ENCODE measurements around the gene IL7R. TPM values are rescaled to one million over a fixed set of nuclear protein-coding genes. Genes with fewer than 3 reads are reported as not detected.
"Not testable (repeated sequence)": the region's sequence is repeated elsewhere in the genome, so short reads cannot be mapped to it uniquely, and the experiment has no call there.

The IL7R gene
- total RNA-seq, 2 donors from 2014 or later = 860 to 1,128 TPM

DNA sequence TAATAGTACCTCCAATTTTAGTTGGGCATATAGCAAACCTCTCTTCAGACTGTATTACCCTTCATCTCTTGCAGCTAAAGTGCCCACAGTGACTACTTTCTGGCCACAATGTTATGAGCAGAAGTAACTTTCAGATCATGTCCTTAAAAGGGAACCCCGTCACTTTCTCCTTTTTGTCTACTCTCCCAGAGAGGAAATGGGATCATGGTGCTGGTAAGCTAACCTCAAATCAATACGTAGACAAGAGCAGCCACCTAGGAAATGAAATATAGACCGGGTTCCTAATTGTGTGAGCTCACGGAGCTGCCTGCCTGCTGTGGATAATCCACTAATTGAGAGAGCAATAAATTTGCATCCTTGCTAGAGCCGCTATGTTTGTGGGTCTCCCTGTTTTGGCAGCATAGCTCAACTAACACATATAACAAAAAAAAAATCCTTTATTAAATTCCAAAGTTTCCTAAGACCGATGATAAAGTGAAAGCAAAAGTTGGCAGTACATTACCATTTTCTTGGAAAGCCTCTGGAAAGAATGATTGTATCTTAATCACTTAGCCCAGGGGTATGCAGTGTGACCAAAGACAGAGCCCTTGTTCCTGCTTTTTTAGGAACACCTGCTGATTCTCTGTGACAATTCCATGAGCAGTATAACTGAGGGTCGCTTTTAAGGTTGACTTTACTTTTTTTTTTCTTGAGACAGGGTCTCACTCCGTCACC lies 5.6 kb upstream of the IL7R start:
- no peaks in the 10 kb centered on the region for H3K9me3 ChIP-seq (ENCODE audit: control insufficient read depth, low read length, poor library complexity, severe bottlenecking)
- peaks cover 46% of the 10 kb centered on the region for H3K4me1 Mint-ChIP-seq
- no peaks in the 10 kb centered on the region for H3K27me3 Mint-ChIP-seq
- ATAC-seq = no peak
- H3K27ac Mint-ChIP-seq = peak overlapping the region; percentile 99
- DNase-seq = no peak
- H3K4me3 Mint-ChIP-seq = peak overlapping the region; percentile 98
- H3K36me3 Mint-ChIP-seq (ENCODE audit: low read depth) = peaks cover 2% of the 10 kb centered on the region

DNA sequence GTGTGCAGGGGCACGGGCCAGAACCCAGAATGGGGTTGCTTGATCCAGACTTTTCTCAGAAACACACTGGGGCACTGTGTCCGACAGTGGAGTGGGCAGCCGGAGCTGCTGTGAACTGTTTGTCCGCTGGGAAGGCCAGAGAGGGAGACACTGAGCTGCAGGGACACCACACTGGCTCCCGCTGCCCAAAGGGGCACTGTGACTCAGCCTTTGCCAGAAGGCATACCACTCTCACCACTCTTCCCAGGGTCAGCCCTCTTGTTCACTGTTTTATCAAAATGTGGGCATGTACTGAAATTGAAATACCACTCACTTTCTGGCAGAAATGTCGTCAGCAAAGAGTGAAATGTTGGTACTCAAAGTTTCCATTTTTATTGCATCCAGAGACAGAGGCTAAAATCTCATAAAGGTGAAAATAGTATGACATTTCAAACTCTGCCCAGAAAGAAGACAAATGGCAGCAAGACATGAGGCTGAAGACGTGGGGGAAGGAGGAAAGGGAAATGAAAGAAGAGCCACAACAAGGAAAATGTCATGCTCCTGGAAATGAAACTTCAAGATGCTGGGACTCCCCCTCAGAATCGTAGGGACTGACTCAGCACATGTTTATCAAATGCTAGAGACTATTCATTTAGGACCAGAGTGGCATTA lies 4.5 kb upstream of the IL7R start:
- H3K36me3 Mint-ChIP-seq (ENCODE audit: low read depth) = peaks cover 7% of the 10 kb centered on the region

GRCh38 chr5:35852773-35853172 lies 3.9 kb upstream of the IL7R start:
- peaks cover 7% of the 10 kb centered on the region for H3K36me3 Mint-ChIP-seq (ENCODE audit: low read depth)
- H3K27me3 Mint-ChIP-seq = no peaks in the 10 kb centered on the region

More for the DNA sequence above, 4.5 kb upstream of the IL7R start:
- Mint-ChIP-seq H3K27me3 (no peaks in the 10 kb centered on the region), H3K4me3 (peak overlapping the region; percentile 98), H3K27ac (peak overlapping the region; percentile 99), H3K4me1 (peaks cover 51% of the 10 kb centered on the region)
- no peaks in the 10 kb centered on the region for H3K9me3 ChIP-seq (ENCODE audit: control insufficient read depth, low read length, poor library complexity, severe bottlenecking)
- ATAC-seq = peak; percentile 7
- DNase-seq = no peak

GRCh38 chr5:35853631-35854030 lies 3.1 kb upstream of the IL7R start:
- peak overlapping the region; percentile 98 for H3K4me3 Mint-ChIP-seq
- H3K27ac Mint-ChIP-seq = peak overlapping the region; percentile 99
- H3K36me3 Mint-ChIP-seq (ENCODE audit: low read depth) = peaks cover 8% of the 10 kb centered on the region
- H3K4me1 Mint-ChIP-seq = peaks cover 51% of the 10 kb centered on the region
- DNase-seq (peak; percentile 33 to 70 (median 59)), ATAC-seq (peak; percentile 69)
- no peaks in the 10 kb centered on the region for H3K27me3 Mint-ChIP-seq
- H3K9me3 ChIP-seq (ENCODE audit: control insufficient read depth, low read length, poor library complexity, severe bottlenecking) = no peaks in the 10 kb centered on the region

More at GRCh38 chr5:35852773-35853172, 3.9 kb upstream of the IL7R start:
- Mint-ChIP-seq H3K4me3 (peak overlapping the region; percentile 98), H3K27ac (peak overlapping the region; percentile 99), H3K4me1 (peaks cover 51% of the 10 kb centered on the region)
- H3K9me3 ChIP-seq (ENCODE audit: control insufficient read depth, low read length, poor library complexity, severe bottlenecking) = no peaks in the 10 kb centered on the region
- DNase-seq (no peak), ATAC-seq (no peak)

DNA sequence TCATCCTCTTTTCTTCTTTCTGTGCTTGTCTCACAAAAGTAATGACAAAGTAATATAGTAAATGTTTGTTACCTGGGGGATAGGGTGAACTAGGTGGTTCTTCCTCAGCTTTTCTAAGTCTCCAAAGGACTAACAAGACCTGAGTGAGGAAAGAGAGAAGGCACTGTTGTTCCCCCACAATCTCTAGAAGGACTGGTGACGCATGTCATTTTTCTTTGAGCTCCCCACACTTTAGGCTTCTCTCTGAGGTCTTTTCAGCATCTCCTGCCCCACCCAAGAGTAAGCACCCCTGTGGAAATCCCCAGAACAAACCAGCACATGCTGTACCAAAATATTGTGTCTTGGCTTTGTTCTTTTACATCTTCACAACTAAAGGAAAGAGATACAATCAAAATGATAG lies 2.4 kb upstream of the IL7R start:
- no peaks in the 10 kb centered on the region for H3K9me3 ChIP-seq (ENCODE audit: control insufficient read depth, low read length, poor library complexity, severe bottlenecking)
- H3K36me3 Mint-ChIP-seq (ENCODE audit: low read depth) = peaks cover 13% of the 10 kb centered on the region
- peaks cover 54% of the 10 kb centered on the region for H3K4me1 Mint-ChIP-seq
- H3K4me3 Mint-ChIP-seq = peak overlapping the region; percentile 98
- peak overlapping the region; percentile 99 for H3K27ac Mint-ChIP-seq
- ATAC-seq (peak; percentile 76), DNase-seq (peak; percentile 30 to 65 (median 56))
- no peaks in the 10 kb centered on the region for H3K27me3 Mint-ChIP-seq

GRCh38 chr5:35855187-35855586 lies 1.5 kb upstream of the IL7R start:
- H3K27ac Mint-ChIP-seq = peak overlapping the region; percentile 99
- no peaks in the 10 kb centered on the region for H3K27me3 Mint-ChIP-seq
- peaks cover 17% of the 10 kb centered on the region for H3K36me3 Mint-ChIP-seq (ENCODE audit: low read depth)
- H3K4me1 Mint-ChIP-seq = peaks cover 53% of the 10 kb centered on the region
- H3K9me3 ChIP-seq (ENCODE audit: control insufficient read depth, low read length, poor library complexity, severe bottlenecking) = no peaks in the 10 kb centered on the region
- DNase-seq (no peak), ATAC-seq (no peak)
- peak overlapping the region; percentile 98 for H3K4me3 Mint-ChIP-seq

DNA sequence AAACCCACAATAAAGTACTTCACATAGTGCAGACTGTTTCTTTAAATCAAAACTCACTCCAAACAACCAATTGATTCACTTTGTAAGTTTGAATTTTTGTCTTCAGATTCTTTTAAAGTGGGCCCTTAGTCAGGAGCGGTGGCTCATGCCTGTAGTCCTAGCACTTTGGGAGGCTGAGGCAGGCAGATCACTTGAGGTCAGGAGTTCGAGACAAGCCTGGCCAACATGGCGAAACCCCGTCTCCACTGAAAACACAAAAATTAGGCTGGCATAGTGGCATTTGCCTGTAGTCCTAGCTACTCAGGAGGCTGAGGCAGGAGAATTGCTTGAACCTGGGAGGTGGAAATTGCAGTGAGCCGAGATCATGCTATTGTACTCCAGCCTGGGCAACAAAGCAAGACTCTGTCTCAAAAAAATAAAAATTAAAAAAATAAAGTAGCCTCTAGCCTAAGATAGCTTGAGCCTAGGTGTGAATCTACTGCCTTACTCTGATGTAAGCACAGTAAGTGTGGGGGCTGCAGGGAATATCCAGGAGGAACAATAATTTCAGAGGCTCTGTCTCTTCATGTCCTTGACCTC lies 416 bp upstream of the IL7R start:
- DNase-seq; H3K27me3 Mint-ChIP-seq; H3K9me3 ChIP-seq (ENCODE audit: control insufficient read depth, low read length, poor library complexity, severe bottlenecking); ATAC-seq: not testable (repeated sequence)
- peaks cover 55% of the 10 kb centered on the region for H3K4me1 Mint-ChIP-seq
- H3K27ac Mint-ChIP-seq = peak overlapping the region; percentile 99
- peaks cover 26% of the 10 kb centered on the region for H3K36me3 Mint-ChIP-seq (ENCODE audit: low read depth)
- peak overlapping the region; percentile 98 for H3K4me3 Mint-ChIP-seq

DNA sequence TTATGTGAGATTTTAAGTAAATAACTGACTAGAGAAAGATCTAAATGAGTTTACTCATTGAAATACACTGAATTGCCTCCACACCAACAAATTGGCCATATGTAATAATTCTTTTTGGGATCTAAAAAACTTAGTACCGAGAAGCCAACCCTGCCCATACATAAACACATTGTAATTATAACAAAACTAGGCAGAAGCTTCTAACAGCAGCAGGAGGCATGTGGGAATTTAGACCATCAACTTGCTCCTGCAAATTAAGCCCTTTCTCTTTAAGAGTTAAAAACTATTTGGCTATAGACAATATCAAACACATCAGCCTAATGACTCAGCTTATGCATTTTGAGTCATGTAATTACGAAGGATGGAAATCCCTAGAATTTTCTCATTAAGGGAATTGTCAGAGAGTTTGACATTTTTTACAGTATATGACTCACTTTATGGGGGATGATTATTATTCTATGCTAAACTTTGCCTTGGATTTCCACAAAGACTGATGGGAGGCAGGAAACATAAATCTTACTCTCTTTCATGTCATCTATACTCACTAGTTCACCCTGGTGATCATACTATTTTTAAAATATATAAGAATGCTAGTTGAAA lies 1.0 kb downstream of the IL7R start:
- Mint-ChIP-seq H3K27ac (peak overlapping the region; percentile 99), H3K36me3 (ENCODE audit: low read depth) (peaks cover 41% of the 10 kb centered on the region), H3K27me3 (no peaks in the 10 kb centered on the region), H3K4me1 (peaks cover 66% of the 10 kb centered on the region), H3K4me3 (peak overlapping the region; percentile 98)
- H3K9me3 ChIP-seq (ENCODE audit: control insufficient read depth, low read length, poor library complexity, severe bottlenecking) = peaks cover 5% of the 10 kb centered on the region
- no peak for DNase-seq
- no peak for ATAC-seq

- peaks cover 53% of the 10 kb centered on the region for H3K36me3 Mint-ChIP-seq (ENCODE audit: low read depth)
- H3K4me1 Mint-ChIP-seq = peaks cover 60% of the 10 kb centered on the region
- no peak for DNase-seq
- peak overlapping the region; percentile 95 for H3K4me3 Mint-ChIP-seq
- H3K27ac Mint-ChIP-seq = peak overlapping the region; percentile 99
- peak; percentile 26 for ATAC-seq
- H3K27me3 Mint-ChIP-seq = no peaks in the 10 kb centered on the region
- H3K9me3 ChIP-seq (ENCODE audit: control insufficient read depth, low read length, poor library complexity, severe bottlenecking) = peaks cover 5% of the 10 kb centered on the region
Observed at GRCh38 chr5:35859101-35859661, 2.5 kb downstream of the IL7R start.

- H3K36me3 Mint-ChIP-seq (ENCODE audit: low read depth) = peaks cover 57% of the 10 kb centered on the region
- peak overlapping the region; percentile 99 for H3K27ac Mint-ChIP-seq
Observed at GRCh38 chr5:35860686-35861085, 4.0 kb downstream of the IL7R start.

GRCh38 chr5:35861718-35862117 lies 5.0 kb downstream of the IL7R start:
- Mint-ChIP-seq H3K4me1 (peaks cover 53% of the 10 kb centered on the region), H3K4me3 (peak overlapping the region; percentile 95), H3K27me3 (no peaks in the 10 kb centered on the region), H3K27ac (peak overlapping the region; percentile 99), H3K36me3 (ENCODE audit: low read depth) (peaks cover 60% of the 10 kb centered on the region)
- no peak for ATAC-seq
- no peak for DNase-seq
- H3K9me3 ChIP-seq (ENCODE audit: control insufficient read depth, low read length, poor library complexity, severe bottlenecking) = peaks cover 5% of the 10 kb centered on the region

More at GRCh38 chr5:35860686-35861085, 4.0 kb downstream of the IL7R start:
- DNase-seq = no peak
- peaks cover 5% of the 10 kb centered on the region for H3K9me3 ChIP-seq (ENCODE audit: control insufficient read depth, low read length, poor library complexity, severe bottlenecking)
- H3K4me3 Mint-ChIP-seq = peak overlapping the region; percentile 95
- H3K4me1 Mint-ChIP-seq = peaks cover 55% of the 10 kb centered on the region
- H3K27me3 Mint-ChIP-seq = no peaks in the 10 kb centered on the region
- no peak for ATAC-seq

DNA sequence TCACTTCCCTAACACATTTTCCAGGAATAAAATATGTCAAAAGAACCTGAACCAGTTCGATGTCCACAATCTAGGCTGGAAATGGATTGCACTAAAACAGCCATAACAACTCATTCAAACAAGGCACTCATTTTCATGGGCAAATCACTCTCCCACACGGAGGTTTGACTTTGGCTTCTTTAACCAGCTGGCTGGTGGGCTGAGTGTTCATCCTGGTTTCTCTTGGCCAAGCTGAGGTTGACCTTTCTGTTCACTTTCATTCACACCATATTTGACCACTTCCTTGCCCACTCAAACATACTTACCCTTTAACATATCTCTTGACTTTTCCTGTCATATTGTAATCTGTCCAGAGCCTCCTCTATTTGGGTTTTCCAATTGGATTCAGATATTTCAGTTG lies 5.4 kb downstream of the IL7R start:
- H3K9me3 ChIP-seq (ENCODE audit: control insufficient read depth, low read length, poor library complexity, severe bottlenecking) = peaks cover 5% of the 10 kb centered on the region
- H3K27me3 Mint-ChIP-seq = no peaks in the 10 kb centered on the region
- no peak for DNase-seq
- H3K4me3 Mint-ChIP-seq = peak overlapping the region; percentile 95
- peaks cover 53% of the 10 kb centered on the region for H3K4me1 Mint-ChIP-seq
- no peak for ATAC-seq
- H3K36me3 Mint-ChIP-seq (ENCODE audit: low read depth) = peaks cover 58% of the 10 kb centered on the region
- H3K27ac Mint-ChIP-seq = peak overlapping the region; percentile 99

DNA sequence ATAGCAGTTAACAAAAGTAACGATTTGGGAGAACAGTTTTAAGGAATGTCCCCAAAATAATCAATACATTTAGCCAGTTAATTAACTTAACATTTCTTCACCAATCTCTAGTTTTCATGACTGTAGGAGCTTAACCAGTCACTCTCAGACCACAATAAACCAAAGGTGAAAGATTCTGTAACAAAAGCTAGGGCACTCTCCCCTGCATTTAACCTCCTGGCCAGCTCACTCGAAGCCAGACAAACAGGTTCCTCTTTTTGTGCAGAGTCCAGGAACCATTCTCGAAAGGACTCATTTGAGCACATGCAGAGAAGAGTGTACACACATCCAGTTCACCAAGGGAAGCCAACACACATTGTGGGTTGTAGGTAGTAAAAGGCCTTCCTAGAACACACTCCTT lies 6.5 kb downstream of the IL7R start:
- ATAC-seq (peak; percentile 12), DNase-seq (no peak)
- Mint-ChIP-seq H3K36me3 (ENCODE audit: low read depth) (peaks cover 60% of the 10 kb centered on the region), H3K4me1 (peaks cover 59% of the 10 kb centered on the region), H3K27ac (peak overlapping the region; percentile 99), H3K27me3 (no peaks in the 10 kb centered on the region), H3K4me3 (peak overlapping the region; percentile 95)
- H3K9me3 ChIP-seq (ENCODE audit: control insufficient read depth, low read length, poor library complexity, severe bottlenecking) = peaks cover 7% of the 10 kb centered on the region

All from T-helper 17 cell (primary cell).